HL-60 (cell line): Measurements from ENCODE around the gene TAAR2.

Experiments used
- DNase-seq, 2 experiments: peaks; one replicate each; pipeline ENCODE4 v3.0.0-alpha.2; 2010 to 2020; ENCODE audit warnings: low read depth in 1 of 2, low spot score in 1 of 2
- H3K27ac ChIP-seq: fragments of 250-450 bp; sonication (Bioruptor Pico); replicated peaks from 2 replicates; pipeline ENCODE4 v1.5.1; 2020; ENCODE audit warnings: mild to moderate bottlenecking, moderate library complexity
- H3K27me3 ChIP-seq: fragments of 250-450 bp; sonication (Bioruptor Pico); 2 replicates; pipeline ENCODE4 v1.5.1; 2021; ENCODE audit warnings: mild to moderate bottlenecking, moderate library complexity; ENCODE audit not compliant: insufficient read depth, poor library complexity, severe bottlenecking
- H3K4me3 ChIP-seq: replicated peaks from 2 replicates; pipeline ENCODE4 v1.5.1; 2011; ENCODE audit warnings: mild to moderate bottlenecking, control low read depth, low read length; ENCODE audit not compliant: insufficient read depth
- GABPA ChIP-seq: IDR thresholded peaks from 2 replicates; pipeline ENCODE4 v1.6.1; 2012; ENCODE audit warnings: low read depth
- POLR2AphosphoS5 ChIP-seq: IDR thresholded peaks from 2 replicates; pipeline ENCODE4 v1.6.1; 2012; ENCODE audit warnings: low read depth
- SPI1 ChIP-seq: IDR thresholded peaks from 2 replicates; pipeline ENCODE4 v1.6.1; 2012; ENCODE audit warnings: low read depth, mild to moderate bottlenecking, borderline replicate concordance
- TF ChIP-seq, protein P1 (sequence below): IDR thresholded peaks from 2 replicates; pipeline ENCODE4 v1.6.1; 2012; ENCODE audit warnings: low read depth; ENCODE audit not compliant: insufficient replicate concordance
- TF ChIP-seq, protein P2 (sequence below): IDR thresholded peaks from one replicate; pipeline ENCODE4 v1.5.1; 2011; ENCODE audit warnings: low read length, control low read depth, inconsistent platforms; ENCODE audit not compliant: insufficient read depth

TAAR2 gene

DNA sequence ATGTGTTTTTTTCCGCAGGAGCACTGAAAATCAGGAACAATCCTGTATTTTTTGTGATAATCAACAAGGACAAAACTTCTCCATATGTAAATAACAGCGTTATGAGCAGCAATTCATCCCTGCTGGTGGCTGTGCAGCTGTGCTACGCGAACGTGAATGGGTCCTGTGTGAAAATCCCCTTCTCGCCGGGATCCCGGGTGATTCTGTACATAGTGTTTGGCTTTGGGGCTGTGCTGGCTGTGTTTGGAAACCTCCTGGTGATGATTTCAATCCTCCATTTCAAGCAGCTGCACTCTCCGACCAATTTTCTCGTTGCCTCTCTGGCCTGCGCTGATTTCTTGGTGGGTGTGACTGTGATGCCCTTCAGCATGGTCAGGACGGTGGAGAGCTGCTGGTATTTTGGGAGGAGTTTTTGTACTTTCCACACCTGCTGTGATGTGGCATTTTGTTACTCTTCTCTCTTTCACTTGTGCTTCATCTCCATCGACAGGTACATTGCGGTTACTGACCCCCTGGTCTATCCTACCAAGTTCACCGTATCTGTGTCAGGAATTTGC is 53.8 kb downstream of the TAAR2 start, which contains the start of gene TAAR6:
TSS of gene TAAR6 (plus strand) at position 102 of the 557 bp plus-strand sequence. CDS start at position 102, 0 bp downstream.
- Histone ChIP-seq H3K27me3 (peaks cover 2% of the 10 kb centered on the region), H3K27ac (no peak within 1 kb of the TSS), H3K4me3 (no peak within 1 kb of the TSS)
- TF ChIP-seq POLR2AphosphoS5 (no peak), SPI1 (no peak), GABPA (no peak)
- TF ChIP-seq, protein P1, sequence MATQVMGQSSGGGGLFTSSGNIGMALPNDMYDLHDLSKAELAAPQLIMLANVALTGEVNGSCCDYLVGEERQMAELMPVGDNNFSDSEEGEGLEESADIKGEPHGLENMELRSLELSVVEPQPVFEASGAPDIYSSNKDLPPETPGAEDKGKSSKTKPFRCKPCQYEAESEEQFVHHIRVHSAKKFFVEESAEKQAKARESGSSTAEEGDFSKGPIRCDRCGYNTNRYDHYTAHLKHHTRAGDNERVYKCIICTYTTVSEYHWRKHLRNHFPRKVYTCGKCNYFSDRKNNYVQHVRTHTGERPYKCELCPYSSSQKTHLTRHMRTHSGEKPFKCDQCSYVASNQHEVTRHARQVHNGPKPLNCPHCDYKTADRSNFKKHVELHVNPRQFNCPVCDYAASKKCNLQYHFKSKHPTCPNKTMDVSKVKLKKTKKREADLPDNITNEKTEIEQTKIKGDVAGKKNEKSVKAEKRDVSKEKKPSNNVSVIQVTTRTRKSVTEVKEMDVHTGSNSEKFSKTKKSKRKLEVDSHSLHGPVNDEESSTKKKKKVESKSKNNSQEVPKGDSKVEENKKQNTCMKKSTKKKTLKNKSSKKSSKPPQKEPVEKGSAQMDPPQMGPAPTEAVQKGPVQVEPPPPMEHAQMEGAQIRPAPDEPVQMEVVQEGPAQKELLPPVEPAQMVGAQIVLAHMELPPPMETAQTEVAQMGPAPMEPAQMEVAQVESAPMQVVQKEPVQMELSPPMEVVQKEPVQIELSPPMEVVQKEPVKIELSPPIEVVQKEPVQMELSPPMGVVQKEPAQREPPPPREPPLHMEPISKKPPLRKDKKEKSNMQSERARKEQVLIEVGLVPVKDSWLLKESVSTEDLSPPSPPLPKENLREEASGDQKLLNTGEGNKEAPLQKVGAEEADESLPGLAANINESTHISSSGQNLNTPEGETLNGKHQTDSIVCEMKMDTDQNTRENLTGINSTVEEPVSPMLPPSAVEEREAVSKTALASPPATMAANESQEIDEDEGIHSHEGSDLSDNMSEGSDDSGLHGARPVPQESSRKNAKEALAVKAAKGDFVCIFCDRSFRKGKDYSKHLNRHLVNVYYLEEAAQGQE = no peak
- TF ChIP-seq, protein P2, sequence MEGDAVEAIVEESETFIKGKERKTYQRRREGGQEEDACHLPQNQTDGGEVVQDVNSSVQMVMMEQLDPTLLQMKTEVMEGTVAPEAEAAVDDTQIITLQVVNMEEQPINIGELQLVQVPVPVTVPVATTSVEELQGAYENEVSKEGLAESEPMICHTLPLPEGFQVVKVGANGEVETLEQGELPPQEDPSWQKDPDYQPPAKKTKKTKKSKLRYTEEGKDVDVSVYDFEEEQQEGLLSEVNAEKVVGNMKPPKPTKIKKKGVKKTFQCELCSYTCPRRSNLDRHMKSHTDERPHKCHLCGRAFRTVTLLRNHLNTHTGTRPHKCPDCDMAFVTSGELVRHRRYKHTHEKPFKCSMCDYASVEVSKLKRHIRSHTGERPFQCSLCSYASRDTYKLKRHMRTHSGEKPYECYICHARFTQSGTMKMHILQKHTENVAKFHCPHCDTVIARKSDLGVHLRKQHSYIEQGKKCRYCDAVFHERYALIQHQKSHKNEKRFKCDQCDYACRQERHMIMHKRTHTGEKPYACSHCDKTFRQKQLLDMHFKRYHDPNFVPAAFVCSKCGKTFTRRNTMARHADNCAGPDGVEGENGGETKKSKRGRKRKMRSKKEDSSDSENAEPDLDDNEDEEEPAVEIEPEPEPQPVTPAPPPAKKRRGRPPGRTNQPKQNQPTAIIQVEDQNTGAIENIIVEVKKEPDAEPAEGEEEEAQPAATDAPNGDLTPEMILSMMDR = no peak
- no peak for DNase-seq

DNA sequence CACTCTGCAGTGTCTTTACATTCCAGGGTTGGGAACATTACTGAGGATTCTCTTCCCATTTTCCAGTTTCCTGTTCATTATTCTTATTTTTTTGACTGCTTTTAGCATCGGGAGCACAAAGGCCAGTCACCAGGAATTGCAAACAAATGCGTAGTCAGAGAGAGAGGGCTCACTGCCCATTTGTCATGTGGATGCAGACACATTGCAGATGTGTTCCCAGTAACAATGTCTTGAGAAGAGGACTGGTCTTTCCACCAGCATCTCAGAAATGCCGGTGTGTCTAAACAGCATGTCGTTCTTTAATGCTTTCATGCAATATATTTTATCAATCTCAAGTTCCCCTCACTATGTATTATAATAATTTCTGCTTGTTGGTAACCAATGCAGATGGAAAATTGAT is 54.9 kb downstream of the TAAR2 start:
- DNase-seq = no peak
- H3K27me3 ChIP-seq = peaks cover 2% of the 10 kb centered on the region
- TF ChIP-seq GABPA = no peak
- TF ChIP-seq, protein P1 = no peak
- no peak for TF ChIP-seq SPI1
- TF ChIP-seq POLR2AphosphoS5 = no peak
- TF ChIP-seq, protein P2 = no peak
- H3K27ac ChIP-seq = no peak overlapping the region
- H3K4me3 ChIP-seq = no peak overlapping the region

DNA sequence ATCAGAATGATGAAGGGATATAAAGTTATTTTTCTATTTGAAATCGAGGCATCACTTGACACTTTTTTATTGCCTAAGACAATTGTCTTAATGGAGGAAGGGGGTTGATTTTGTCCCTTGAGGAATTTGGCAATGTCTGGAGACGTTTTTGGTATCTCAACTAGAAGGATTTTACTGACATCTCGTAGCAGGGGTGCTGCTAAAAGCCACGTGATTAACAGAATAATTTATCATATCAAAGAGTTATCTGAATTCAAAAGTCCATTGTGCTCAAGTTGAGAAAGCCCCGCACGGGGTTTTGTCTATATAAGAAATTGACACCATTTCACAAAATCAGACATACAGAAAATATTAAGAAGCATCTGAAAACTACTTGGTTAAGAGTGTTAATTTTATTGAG is 55.5 kb downstream of the TAAR2 start:
- no peak for TF ChIP-seq SPI1
- no peak for TF ChIP-seq POLR2AphosphoS5
- TF ChIP-seq, protein P1 = no peak
- TF ChIP-seq, protein P2 = no peak
- TF ChIP-seq GABPA = no peak
- no peak for DNase-seq
- Histone ChIP-seq H3K27me3 (peaks cover 2% of the 10 kb centered on the region), H3K27ac (no peak overlapping the region), H3K4me3 (no peak overlapping the region)
